ENCODE measurements around the gene RNF144B. TPM values are rescaled to one million over a fixed set of nuclear protein-coding genes. Genes with fewer than 3 reads are reported as not detected.

The RNF144B gene
- total RNA-seq, 1 experiment from 2014 or later = 2.3 TPM

DNA sequence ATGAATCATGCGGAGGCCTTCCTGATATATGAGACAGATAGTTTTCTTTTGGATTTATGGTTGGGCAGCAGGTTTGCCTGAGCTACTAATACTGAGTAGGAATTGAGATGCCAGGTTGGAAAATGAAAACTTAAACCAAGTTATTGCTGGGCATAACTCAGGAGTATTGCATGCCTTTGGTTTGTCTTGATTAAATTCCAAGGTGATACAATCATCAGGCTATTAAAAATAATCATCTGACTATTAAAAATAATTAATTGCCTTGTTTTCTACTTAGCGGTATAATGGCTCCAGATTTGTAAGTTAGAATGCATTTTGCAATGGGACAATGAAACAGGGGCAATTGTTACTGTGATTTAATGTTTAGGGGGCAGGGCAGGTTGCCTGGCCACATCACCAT, 15.5 kb upstream of the RNF144B start:
- H2BK5ac ChIP-seq (ENCODE audit: insufficient read length, low read length) = no peak overlapping the region
- no peak overlapping the region for H3K18ac ChIP-seq (ENCODE audit: insufficient read length, low read depth, low read length)
- no peak overlapping the region for H2AK5ac ChIP-seq (ENCODE audit: insufficient read length, low read length)
- H2AFZ ChIP-seq (ENCODE audit: low read length) = no peak overlapping the region
- H3K23me2 ChIP-seq (ENCODE audit: insufficient read length, low read depth, low read length, poor library complexity, severe bottlenecking) = no peaks in the 10 kb centered on the region
- Mint-ChIP-seq H3K4me1 (no peaks in the 10 kb centered on the region), H3K36me3 (ENCODE audit: insufficient read depth in 1 of 3, low read depth in 3 of 3) (no peaks in the 10 kb centered on the region), H3K9me3 (no peaks in the 10 kb centered on the region; a peak in 1 of 5 replicates), H3K4me3 (no peak overlapping the region), H3K27me3 (ENCODE audit: low read depth) (peaks cover 4% of the 10 kb centered on the region; the same call in 1 of the 2 replicates), H3K27ac (no peak overlapping the region)
- H3K9me3 ChIP-seq (ENCODE audit: control insufficient read depth, low read depth, low read length) = no peaks in the 10 kb centered on the region
- H4K91ac ChIP-seq (ENCODE audit: insufficient read length, low read depth, low read length) = no peak overlapping the region
- whole genome bisulfite sequencing (ENCODE audit: extremely low coverage, insufficient read length, low lambda C conversion rate) = no CpG with 5 or more reads among the region's 2 CpGs
- no peak overlapping the region for H2BK12ac ChIP-seq (ENCODE audit: insufficient read length, low read depth, low read length)
- no peaks in the 10 kb centered on the region for H3K4me1 ChIP-seq (ENCODE audit: insufficient read depth, low read length)
- H2BK20ac ChIP-seq (ENCODE audit: low read depth, low read length, poor library complexity, severe bottlenecking) = no peak overlapping the region
- no peaks in the 10 kb centered on the region for H3K79me1 ChIP-seq (ENCODE audit: insufficient read depth, low read depth, low read length, poor library complexity, severe bottlenecking)
- H3K4me2 ChIP-seq (ENCODE audit: insufficient read depth, insufficient read length, low read length) = no peak overlapping the region
- no peak overlapping the region for H3K27ac ChIP-seq (ENCODE audit: insufficient read length, low read depth, low read length)
- no peak overlapping the region for H3K14ac ChIP-seq (ENCODE audit: insufficient read depth, low read length)
- H3K23ac ChIP-seq (ENCODE audit: insufficient read length, low read depth, low read length) = no peak overlapping the region
- H3K56ac ChIP-seq (ENCODE audit: insufficient read length, low read depth, low read length) = no peak overlapping the region
- H2BK120ac ChIP-seq (ENCODE audit: low read depth, low read length, poor library complexity, severe bottlenecking) = no peak overlapping the region
- H3K9ac ChIP-seq (ENCODE audit: extremely low read depth, insufficient read length, low read length) = no peak overlapping the region
- no peak overlapping the region for H3K4ac ChIP-seq (ENCODE audit: low read depth, low read length)
- H4K8ac ChIP-seq (replicated peaks; ENCODE audit: insufficient read length, low read depth, low read length) = no peak overlapping the region
- TF ChIP-seq, protein P1, sequence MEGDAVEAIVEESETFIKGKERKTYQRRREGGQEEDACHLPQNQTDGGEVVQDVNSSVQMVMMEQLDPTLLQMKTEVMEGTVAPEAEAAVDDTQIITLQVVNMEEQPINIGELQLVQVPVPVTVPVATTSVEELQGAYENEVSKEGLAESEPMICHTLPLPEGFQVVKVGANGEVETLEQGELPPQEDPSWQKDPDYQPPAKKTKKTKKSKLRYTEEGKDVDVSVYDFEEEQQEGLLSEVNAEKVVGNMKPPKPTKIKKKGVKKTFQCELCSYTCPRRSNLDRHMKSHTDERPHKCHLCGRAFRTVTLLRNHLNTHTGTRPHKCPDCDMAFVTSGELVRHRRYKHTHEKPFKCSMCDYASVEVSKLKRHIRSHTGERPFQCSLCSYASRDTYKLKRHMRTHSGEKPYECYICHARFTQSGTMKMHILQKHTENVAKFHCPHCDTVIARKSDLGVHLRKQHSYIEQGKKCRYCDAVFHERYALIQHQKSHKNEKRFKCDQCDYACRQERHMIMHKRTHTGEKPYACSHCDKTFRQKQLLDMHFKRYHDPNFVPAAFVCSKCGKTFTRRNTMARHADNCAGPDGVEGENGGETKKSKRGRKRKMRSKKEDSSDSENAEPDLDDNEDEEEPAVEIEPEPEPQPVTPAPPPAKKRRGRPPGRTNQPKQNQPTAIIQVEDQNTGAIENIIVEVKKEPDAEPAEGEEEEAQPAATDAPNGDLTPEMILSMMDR (conservative IDR thresholded peaks at IDR 0.05) = no peak
- H3T11ph ChIP-seq (ENCODE audit: low read length) = no peak overlapping the region
- H4K5ac ChIP-seq (ENCODE audit: insufficient read length, low read depth, low read length) = no peak overlapping the region
- no peak for DNase-seq
- H4K20me1 ChIP-seq (ENCODE audit: control insufficient read depth, insufficient read depth, insufficient read length) = no peaks in the 10 kb centered on the region
- no peaks in the 10 kb centered on the region for H3K79me2 ChIP-seq (ENCODE audit: insufficient read depth, low read length)
- H2BK15ac ChIP-seq (ENCODE audit: low read depth, low read length) = no peak overlapping the region
- H3K27me3 ChIP-seq (ENCODE audit: insufficient read depth, low read length) = no peaks in the 10 kb centered on the region

Data from H9 (cell line).